GM19395 (cell line): ENCODE measurements around the gene TRIM9.
A peak's percentile ranks its signal among the peaks of the same experiment; 100 is the strongest.
"Not testable (repeated sequence)": the region's sequence is repeated elsewhere in the genome, so short reads cannot be mapped to it uniquely, and the experiment has no call there.

Experiments used
- ATAC-seq: cut with Tn5 transposase; IDR thresholded peaks from one replicate; pipeline ENCODE4 v1.9.1; 2021; ENCODE audit warnings: mild to moderate bottlenecking, moderate library complexity; ENCODE audit not compliant: unreplicated experiment

Gene TRIM9

GRCh38 chr14:50967790-50968189 is 127.1 kb downstream of the TRIM9 start:
- ATAC-seq: no peak

GRCh38 chr14:50967103-50967502 is 127.8 kb downstream of the TRIM9 start:
- no peak for ATAC-seq

DNA sequence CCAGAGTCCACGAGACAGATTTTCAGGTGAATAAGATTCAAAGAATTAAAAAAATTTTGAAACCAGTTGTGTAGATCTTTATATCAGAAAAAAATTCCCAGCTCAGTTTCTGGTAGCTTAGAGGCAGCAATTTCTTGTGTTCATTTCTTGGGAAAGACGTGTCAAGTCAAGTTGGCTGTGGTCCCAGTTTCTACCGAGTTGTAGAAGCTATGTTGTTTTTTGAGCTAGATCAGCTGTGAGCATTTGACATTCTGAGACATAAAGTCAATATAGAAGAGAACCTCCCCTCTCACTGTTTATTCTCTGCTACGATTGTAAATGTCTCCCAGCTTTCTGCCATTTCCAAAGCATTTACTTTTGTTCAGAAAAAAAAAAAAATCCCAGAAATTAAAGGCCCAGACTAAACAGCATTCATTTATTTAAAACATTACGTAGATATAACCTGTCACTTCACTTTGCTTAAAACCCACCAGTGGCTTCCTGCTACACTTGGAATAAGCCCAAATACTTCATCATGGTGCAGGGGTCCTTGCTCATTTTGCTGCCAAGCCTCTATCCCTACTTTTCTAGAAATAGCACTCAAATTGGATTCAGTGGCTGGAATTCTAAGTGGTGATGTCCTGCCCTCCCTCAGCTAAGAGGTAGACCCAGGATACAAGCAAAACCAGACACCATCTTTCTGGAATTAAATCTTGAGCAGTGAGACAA is 130.1 kb downstream of the TRIM9 start:
- no peak for ATAC-seq

DNA sequence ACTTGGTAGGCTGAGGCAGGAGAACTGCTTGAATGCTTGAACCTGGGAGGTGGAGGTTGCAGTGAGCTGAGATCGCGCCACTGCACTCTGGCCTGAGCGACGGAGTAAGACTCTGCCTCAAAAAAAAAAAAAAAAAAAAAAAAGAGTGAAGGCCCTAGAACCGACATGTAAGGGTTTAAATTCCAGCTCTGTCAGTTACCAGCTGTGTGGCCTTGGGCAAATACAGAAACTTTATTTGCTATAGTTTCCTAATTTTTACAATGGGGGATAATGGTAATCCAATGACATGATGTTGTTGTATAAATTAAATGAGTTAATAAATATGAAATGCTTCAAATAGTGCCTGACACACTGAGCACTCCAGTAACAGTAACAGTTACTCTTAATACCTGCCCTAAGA is 131.0 kb downstream of the TRIM9 start:
- ATAC-seq: no peak

DNA sequence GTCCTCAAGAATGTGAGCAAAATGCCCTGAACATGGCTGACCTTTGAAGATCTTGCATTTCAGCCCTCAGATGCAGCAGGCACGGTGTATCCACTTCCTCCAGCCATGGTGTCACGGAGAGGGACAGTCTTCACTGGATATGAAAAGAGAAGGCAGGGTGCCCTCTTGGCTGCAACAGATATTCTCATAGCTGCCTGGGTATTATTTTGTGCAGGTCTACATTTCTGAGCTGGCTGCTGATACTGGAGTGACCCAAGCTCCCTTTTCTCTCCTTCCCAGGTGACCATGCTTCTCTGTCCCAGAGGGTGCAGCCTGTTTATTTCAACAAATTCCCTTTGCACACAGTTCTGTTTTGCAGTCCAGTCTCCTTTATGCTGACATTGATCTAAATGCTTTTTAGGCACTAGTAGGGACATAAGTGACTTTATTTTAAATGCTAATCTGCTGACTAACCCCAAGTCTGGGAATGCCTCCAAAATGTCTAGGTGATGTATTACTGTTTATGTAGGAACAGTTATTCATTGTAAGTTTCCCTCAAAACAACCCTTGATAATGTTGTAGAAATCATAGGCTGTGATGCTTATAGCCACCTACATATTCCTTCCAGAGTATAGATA is 133.2 kb downstream of the TRIM9 start:
- no peak for ATAC-seq

DNA sequence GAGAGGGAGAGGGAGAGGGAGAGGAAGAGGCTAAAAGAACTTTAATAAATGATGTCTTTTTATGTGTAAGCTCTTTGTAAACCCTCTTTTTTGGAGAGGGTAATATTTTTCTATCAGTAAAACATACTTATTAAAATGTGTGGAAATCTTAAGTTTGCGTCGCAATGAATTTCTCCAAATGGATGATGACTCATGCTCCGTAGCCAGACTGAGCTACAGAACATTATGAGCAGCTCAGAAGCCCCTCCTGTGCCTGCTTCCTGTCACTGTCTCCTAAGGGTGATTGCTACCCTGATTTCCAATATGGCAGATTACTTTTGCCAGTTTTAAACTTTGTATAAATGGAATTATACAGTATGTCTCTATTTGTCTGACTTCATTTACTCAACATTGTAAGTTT is 137.6 kb downstream of the TRIM9 start:
- no peak for ATAC-seq

DNA sequence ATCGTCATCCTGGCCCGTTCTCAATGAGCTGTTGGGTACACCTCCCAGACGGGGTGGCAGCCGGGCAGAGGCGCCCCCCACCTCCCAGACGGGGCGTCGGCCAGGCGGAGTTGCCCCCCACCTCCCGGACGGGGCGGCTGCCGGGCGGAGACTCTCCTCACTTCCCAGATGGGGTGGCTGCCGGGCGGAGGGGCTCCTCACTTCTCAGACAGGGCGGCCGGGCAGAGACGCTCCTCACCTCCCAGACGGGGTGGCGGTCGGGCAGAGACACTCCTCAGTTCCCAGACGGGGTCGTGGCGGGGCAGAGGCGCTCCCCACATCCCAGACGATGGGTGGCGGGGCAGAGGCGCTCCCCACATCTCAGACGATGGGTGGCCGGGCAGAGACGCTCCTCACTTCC is 138.5 kb downstream of the TRIM9 start:
- not testable (repeated sequence) for ATAC-seq

- ATAC-seq: no peak
Measured at GRCh38 chr14:50955373-50956043, 139.4 kb downstream of the TRIM9 start.

GRCh38 chr14:50954811-50955372 is 140.0 kb downstream of the TRIM9 start:
- peak; percentile 58 for ATAC-seq

- ATAC-seq: no peak
Measured at GRCh38 chr14:50953502-50953901, 141.4 kb downstream of the TRIM9 start.

DNA sequence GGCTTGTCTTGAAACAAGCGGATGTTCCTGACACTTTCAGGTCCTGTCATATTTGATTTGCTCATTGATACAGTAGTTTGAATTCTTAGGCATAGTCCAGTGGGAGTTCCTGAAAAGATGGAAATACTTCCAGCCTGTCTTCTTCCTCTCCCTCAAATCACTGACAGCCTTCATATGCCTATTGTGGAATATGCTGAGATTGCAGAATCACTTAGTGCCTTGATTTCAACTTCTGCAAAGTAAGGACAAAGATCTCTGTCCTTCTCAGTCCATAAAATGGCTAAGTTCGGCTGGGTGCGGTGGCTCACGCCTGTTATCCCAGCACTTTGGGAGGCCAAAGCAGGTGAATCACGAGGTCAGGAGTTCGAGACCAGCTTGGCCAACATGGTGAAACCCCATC is 143.9 kb downstream of the TRIM9 start:
- ATAC-seq: no peak

GRCh38 chr14:50948205-50948604 is 146.7 kb downstream of the TRIM9 start:
- no peak for ATAC-seq

DNA sequence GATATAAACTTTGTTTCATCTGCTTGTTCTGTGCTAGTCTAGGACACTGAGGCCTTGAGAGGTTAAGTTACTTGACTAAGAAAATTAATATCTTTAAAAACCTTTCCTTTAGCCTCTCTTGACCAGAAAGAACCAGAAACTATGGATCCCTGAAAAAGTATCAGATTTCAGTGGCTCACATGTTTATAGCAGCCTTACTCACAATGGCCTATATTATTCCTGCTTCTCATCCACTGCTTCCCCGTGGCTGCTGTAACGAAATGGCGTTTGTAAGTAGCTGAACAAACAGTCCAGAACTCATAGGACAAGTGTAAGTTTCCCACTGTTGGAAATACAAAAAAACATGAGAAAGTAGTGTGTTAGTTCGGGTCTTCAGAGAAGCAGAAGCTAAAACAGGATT is 147.5 kb downstream of the TRIM9 start:
- ATAC-seq: no peak

GRCh38 chr14:50946234-50946935 is 148.5 kb downstream of the TRIM9 start:
- no peak for ATAC-seq

DNA sequence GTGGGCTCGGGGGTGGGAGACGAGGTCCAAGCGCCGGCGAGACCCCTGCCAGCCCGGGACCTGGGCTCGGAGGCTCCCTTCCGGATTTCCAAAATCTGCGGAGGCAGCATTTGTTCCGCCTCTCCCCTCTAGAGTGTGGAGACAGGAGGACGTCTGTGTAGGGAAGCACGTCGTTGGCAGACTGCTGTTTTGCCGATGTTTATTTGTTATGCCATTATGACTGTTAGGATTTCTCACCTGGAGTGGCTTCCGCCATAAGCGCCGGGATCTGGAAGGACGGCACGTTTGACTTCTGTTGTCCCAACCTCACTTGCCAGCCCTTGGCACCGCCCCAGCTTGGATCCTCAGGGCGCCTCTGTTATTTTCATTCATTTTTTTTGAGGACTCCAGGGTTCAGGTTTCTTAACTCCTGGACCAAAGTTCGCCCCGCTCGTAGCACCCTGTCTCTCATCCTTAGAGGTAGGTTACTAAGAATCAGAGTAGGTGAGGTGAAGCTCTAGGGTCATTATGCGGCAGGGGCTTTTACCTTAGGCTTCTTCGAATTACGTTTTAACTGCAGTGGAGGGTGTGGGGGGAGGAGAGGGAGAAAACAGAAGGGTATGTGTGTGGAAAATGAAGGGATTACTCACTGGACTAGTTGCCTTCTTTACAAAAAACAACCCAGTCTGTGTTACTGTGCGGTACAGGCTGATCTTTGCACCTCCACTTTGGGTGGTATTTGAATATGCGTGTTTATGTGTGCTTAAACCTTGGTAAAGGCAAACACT is 150.1 kb downstream of the TRIM9 start:
- peak; percentile 30 for ATAC-seq

GRCh38 chr14:50943943-50944646 is 150.8 kb downstream of the TRIM9 start, which contains the start of gene PYGL:
TSS of gene PYGL (minus strand) at chr14:50944483. CDS start at chr14:50944403, 80 bp downstream.
- ATAC-seq: peak; percentile 65

- no peak for ATAC-seq
Measured at GRCh38 chr14:50943261-50943942, 151.5 kb downstream of the TRIM9 start.

DNA sequence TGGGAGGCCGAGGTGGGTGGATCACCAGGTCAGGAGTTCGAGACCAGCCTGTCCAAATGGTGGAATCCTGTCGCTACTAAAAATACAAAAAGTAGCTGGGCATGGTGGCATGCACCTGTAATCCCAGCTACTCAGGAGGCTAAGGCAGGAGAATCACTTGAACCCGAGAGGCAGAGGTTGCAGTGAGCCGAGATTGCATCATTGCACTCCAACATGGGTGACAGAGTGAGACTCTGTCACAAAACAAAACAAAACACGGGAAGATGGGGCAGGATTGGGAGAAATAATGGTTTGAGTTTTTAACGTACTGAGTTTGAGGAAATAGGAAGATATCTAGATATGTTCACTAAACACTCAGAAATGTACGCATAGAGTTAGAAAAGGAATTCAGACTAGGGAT is 153.3 kb downstream of the TRIM9 start:
- not testable (repeated sequence) for ATAC-seq

DNA sequence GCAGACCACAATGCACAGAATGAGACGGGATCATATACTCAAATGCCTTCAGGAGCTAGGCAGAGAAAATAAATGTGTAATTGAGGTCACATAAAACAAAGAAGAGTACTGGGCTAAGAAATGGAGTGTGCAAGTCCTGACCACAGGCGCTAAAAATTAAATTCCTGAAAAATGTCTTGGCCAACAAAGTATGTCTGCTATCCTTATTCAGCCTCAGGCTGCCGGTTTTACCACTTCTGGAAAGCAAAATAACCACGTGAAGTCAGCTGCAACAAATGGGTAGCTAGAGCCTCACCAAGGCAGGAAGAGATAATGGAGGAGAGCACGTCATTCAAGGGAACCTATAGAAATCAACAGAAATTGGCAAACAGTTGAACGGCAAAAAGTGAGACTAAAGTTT is 153.8 kb downstream of the TRIM9 start:
- no peak for ATAC-seq
